ENCODE data around the gene RAP1GAP2. TPM values are rescaled to one million over a fixed set of nuclear protein-coding genes. Genes with fewer than 3 reads are reported as not detected.

RAP1GAP2 gene
- total RNA-seq, 1 donor from 2014 or later: 19.7 TPM

- intact Hi-C loops (cut with micrococcal nuclease): no loop called here
These were observed 144.1 kb downstream of the RAP1GAP2 start for GRCh38 chr17:2940352-2940751.

GRCh38 chr17:2943981-2944380 is 147.7 kb downstream of the RAP1GAP2 start:
- intact Hi-C loops (cut with micrococcal nuclease): no loop called here

GRCh38 chr17:2945299-2945698 is 149.1 kb downstream of the RAP1GAP2 start:
- intact Hi-C loops (cut with micrococcal nuclease): no loop called here

DNA sequence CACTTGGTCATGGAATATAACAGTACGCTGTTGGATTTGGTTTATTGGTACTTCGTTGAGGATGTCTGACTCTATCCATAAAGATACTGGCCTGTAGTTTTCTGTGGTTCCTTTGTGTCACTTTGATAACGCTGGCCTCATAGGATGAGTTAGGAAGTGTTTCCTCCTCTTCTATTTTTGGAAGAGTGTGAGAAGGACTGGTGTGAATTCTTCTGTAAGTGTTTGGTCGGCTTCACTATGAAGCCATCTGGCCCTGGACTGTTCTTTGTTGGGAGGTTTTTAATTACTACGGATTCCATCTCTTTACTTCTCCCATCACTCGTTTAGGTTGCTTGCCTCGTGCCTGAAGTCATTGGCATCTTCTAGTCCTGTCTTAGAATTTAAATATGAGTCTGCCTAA is 149.9 kb downstream of the RAP1GAP2 start:
- intact Hi-C loops (cut with micrococcal nuclease): no loop called here

GRCh38 chr17:2947588-2947950 is 151.3 kb downstream of the RAP1GAP2 start:
- intact Hi-C loops (cut with micrococcal nuclease): no loop called here

DNA sequence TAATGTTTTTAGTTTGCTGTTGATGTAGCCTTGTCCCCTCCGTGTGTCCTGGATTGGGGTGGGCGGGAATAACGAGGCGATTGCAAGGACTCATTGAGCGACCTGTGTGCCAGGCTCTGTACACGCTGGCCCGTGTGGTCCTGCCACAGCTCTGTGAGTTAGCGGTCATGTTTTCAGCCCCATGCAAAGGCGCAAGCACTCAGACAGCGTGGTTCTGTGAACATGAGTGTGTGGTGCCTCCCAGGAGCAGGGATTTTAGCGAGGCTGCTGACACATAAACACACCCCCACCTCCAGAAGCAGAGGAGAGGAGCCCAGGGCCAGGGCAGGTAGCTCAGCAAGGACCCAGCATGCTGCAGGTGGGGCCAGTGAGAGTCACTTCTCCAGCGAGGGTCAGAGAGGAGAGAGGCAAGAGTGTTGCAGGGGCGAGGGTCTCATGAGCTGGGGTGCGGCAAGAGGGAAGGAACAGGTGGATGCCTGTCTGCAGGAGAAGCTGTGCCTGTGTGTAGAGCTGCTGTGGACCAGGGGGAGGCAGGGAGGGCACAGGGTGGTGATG is 151.8 kb downstream of the RAP1GAP2 start:
- intact Hi-C loops (cut with micrococcal nuclease): no loop called here

DNA sequence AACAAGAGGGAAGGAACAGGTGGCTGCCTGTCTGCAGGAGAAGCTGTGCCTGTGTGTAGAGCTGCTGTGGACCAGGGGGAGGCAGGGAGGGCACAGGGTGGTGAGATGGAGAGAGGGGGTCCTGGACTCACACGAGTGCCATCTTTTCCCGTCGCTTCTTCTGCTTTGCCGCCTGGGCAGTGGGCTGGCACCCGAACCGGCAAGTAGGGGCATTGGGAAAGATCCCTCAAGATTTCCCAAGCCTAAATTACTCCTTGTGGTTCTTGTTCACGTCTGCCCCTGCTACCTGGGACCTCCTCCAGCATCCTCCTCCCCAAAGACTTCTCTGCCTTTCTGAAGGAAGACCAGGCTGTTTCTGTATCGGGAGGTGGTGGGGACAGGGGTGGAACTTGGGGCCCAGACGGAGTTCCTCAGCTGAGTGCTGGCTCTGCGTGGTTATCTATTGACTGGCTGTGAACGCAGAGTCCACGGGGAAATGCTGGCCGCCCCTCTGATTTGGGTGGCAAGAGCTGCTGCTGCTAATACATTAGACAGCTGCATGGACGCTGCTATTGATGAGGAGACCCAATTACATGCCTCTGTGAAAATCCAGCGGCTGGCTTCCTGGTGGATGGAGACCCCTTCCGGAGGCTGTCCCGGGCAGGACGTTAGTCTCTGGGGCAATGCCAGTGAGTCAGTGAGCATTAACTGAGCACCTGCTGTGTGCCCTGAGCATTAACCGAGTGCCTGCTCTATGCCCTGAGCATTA is 152.7 kb downstream of the RAP1GAP2 start:
- intact Hi-C loops (cut with micrococcal nuclease): no loop called here

- intact Hi-C loops (cut with micrococcal nuclease): no loop called here
These were observed 153.3 kb downstream of the RAP1GAP2 start for GRCh38 chr17:2949469-2950044.

DNA sequence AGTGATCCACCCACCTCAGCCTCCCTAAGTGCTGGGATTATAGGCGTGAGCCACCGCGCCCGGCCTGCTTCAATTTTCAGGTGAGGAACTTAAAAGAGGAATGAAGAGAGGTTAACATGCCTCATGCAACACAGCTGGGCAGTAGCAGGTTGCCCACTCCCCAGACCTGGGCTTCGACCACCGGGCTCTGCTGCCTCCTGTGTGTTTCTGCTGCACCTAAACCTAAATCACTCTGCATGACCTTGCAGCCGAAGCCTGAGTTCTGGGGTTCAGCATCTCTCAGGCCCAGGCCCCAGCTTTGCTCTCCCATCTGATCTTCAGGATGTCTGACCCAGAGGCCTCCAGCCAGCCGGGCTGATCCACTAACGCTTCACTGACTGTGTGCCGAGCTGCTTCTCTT is 154.6 kb downstream of the RAP1GAP2 start:
- intact Hi-C loops (cut with micrococcal nuclease): no loop called here

DNA sequence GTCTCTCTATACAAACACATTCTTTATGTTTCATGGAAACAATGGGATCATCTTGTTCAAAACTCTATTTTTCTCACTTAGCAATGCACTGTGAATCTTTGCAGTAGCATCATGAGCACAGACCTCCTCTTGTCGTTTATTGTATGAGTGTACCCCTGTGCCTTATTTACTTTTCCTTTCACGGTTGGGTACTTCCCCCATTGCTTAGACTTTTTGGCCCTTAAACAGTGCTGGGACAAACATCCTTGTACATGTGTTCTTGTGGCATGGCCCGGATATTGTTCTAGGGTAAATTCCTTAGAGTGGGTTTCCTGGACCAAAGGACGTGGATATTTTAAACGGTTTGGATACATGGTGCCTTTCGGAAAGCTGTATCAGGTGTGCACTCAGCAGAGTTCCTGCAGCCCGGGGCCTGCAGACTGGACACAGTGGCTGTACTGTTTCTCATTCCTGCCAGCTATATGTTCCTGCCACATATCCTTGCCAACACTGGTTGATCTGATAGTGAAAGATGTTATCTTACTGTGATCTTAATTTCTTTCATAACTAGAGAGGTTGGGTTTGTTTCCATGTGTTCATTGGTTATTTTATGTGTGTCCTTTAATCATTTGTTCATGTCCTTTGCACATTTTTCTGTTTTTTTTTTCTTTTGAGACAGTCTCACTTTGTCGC is 156.1 kb downstream of the RAP1GAP2 start:
- intact Hi-C loops (cut with micrococcal nuclease): no loop called here

- intact Hi-C loops (cut with micrococcal nuclease): no loop called here
These were observed 158.7 kb downstream of the RAP1GAP2 start for GRCh38 chr17:2954898-2955445.

GRCh38 chr17:2955931-2956582 is 159.8 kb downstream of the RAP1GAP2 start:
- intact Hi-C loops (cut with micrococcal nuclease): no loop called here

DNA sequence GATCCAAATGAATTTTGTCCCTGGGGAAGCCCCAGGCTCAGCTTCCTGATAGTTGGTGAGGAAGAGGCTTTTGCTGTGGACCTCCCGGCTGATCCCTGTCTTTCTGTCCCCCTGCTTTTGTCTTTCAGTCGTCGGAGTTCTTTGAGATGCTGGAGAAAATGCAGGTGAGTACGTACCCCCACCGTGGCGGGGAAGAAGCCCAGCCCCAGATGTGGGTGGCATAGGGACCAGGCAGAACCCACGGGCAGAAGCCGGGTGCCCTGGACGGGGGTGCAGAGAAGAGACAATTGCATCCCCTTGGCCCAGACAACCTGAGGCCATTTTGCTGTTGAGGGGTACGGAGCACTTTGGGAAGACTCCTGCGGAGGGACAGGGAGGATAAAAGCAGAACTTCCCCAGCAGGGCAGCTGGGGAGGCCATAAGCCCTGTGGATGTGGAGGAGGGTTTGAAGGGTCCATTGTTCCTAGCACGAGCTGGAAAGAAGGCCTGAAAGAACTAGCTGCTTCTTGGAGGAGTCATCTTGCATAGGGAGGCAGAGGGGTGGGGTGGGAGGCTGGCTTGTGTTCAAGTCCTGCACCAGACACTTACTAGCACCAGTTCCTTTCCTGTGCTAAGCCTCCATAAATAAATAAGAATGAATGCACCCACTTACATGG is 161.5 kb downstream of the RAP1GAP2 start:
- intact Hi-C loops (cut with micrococcal nuclease): no loop called here

GRCh38 chr17:2958706-2959222 is 162.5 kb downstream of the RAP1GAP2 start:
- intact Hi-C loops (cut with micrococcal nuclease): no loop called here

GRCh38 chr17:2959371-2960130 is 163.3 kb downstream of the RAP1GAP2 start:
- intact Hi-C loops (cut with micrococcal nuclease): no loop called here

- intact Hi-C loops (cut with micrococcal nuclease): no loop called here
These were observed 165.2 kb downstream of the RAP1GAP2 start for GRCh38 chr17:2961446-2961845.

GRCh38 chr17:2962236-2962635 is 166.0 kb downstream of the RAP1GAP2 start:
- intact Hi-C loops (cut with micrococcal nuclease): no loop called here

- intact Hi-C loops (cut with micrococcal nuclease): no loop called here
These were observed 166.5 kb downstream of the RAP1GAP2 start for GRCh38 chr17:2962729-2963128.

DNA sequence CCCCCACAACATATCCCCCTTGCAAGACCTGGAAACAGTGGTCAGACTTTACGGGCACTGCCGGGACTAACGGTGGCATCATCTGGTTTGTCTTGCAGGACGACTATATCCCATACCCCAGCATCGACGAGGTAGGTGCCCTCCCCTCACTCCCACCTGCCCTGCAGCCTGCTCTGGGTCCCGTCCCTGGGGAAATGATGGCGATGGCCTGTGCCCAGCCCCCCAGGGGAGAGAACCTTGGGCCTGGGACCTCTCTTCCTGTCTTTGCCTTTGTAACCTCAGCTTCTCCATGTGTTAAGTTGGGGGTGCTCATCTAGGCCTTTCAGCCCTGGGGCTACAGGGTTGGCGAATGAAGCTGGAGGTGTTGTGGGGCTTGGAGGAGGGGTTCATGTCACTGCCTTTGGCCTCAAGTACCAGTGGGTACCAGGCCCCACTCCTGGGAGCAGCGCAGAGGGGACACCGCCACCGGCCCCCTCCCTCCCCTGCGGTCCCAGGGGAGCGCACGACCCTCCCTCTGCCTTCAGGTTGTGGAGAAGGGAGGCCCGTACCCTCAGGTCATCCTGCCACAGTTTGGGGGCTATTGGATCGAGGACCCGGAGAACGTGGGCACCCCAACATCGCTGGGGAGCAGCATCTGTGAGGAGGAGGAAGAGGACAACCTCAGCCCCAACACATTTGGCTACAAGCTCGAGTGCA is 167.2 kb downstream of the RAP1GAP2 start:
- intact Hi-C loops (cut with micrococcal nuclease): no loop called here

DNA sequence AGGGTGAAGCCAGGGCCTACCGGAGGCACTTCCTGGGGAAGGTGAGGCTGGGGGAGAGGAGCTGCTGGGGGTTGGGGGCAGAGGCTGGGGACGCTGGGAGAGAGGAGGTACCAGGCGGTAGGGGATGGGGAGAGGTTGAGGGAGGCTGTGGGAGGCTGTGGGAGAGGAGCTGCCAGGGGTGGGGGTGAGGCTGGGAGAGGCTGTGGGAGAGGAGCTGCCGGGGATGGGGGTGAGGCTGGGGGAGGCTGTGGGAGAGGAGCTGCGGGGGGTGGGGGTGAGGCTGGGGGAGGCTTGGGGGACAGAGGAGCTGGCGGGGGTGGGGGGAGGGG is 167.8 kb downstream of the RAP1GAP2 start:
- intact Hi-C loops (cut with micrococcal nuclease): no loop called here

Data from T-helper 1 cell treated with Interleukin-12 subunit alpha and Interleukin-12 subunit beta and Interleukin-4 antibody, amounts not matched to agents 30 ng/mL and 1 ng/mL, for 36 hours (primary cell).